Measurements from ENCODE around the gene LMO7.

GRCh38 chr13:75906315-75906714 lies 270.2 kb downstream of the LMO7 start:
- no peak for TF ChIP-seq CTCF (IDR thresholded peaks at IDR 0.05)
- TF ChIP-seq SIN3A (IDR thresholded peaks at IDR 0.05; ENCODE audit: borderline replicate concordance, insufficient read depth, low read depth, low read length), result no peak
- TF ChIP-seq REST (IDR thresholded peaks at IDR 0.05; ENCODE audit: insufficient read depth in 1 of 2, low read depth in 2 of 2, low read length in 1 of 2), result no peak
- no peak for TF ChIP-seq TCF7L2 (IDR thresholded peaks at IDR 0.05; ENCODE audit: low read depth, low read length)

Measured in Panc1 (cell line).